CD4-positive, CD25-positive, alpha-beta regulatory T cell (primary cell): ENCODE results near the gene ABCB4. TPM values are rescaled to one million over a fixed set of nuclear protein-coding genes. Genes with fewer than 3 reads are reported as not detected.

Experiments
- ATAC-seq, 2 donors: fragments of 150-1000 bp; cut with Tn5 transposase; one replicate each; pipeline ENCODE4 v1.10.0; 2021; ENCODE audit warnings: low read depth in 2 of 2, moderate number of reproducible peaks in 2 of 2, moderate library complexity in 1 of 2
- DNase-seq, 3 donors: peaks; one replicate each; pipeline versions ENCODE4 v3.0.0 to v3.0.0-alpha.2; 2012 to 2022; ENCODE audit warnings: mixed read lengths in 1 of 3
- H3K27ac ChIP-seq: one replicate; pipeline ENCODE4 v1.7.0; 2013; ENCODE audit warnings: mild to moderate bottlenecking, low read length; ENCODE audit not compliant: insufficient read depth, poor library complexity, severe bottlenecking
- H3K27me3 ChIP-seq: one replicate; pipeline ENCODE4 v1.7.0; 2013; ENCODE audit warnings: low read length; ENCODE audit not compliant: control insufficient read depth, insufficient read depth
- H3K36me3 ChIP-seq: one replicate; pipeline ENCODE4 v1.7.0; 2013; ENCODE audit warnings: mild to moderate bottlenecking, low read length, moderate library complexity; ENCODE audit not compliant: control insufficient read depth, insufficient read depth
- H3K4me1 ChIP-seq: 2 replicates; pipeline ENCODE4 v1.7.0; 2013; ENCODE audit warnings: mild to moderate bottlenecking, low read length; ENCODE audit not compliant: insufficient read depth, control insufficient read depth, poor library complexity, severe bottlenecking
- H3K4me3 ChIP-seq: one replicate; pipeline ENCODE4 v1.7.0; 2013; ENCODE audit warnings: low read depth, mild to moderate bottlenecking, low read length, moderate library complexity
- H3K9me3 ChIP-seq, 2 experiments: 1 replicate in 1 of 2; 2 replicates in 1 of 2; pipeline ENCODE4 v1.7.0; 2013; ENCODE audit warnings: low read length in 2 of 2, mild to moderate bottlenecking in 1 of 2, moderate library complexity in 1 of 2; ENCODE audit not compliant: control insufficient read depth in 2 of 2
- H3K27ac Mint-ChIP-seq, 3 donors: one replicate each; pipeline ENCODE4 v1.8.0; 2020 to 2022; ENCODE audit warnings: mild to moderate bottlenecking in 3 of 3, mixed read lengths in 3 of 3, moderate library complexity in 2 of 3
- H3K27me3 Mint-ChIP-seq: one replicate; pipeline ENCODE4 v1.8.0; 2022; ENCODE audit warnings: mild to moderate bottlenecking, mixed read lengths
- H3K36me3 Mint-ChIP-seq: one replicate; pipeline ENCODE4 v1.8.0; 2020; ENCODE audit warnings: mixed read lengths
- H3K4me1 Mint-ChIP-seq, 4 donors: one replicate each; pipeline ENCODE4 v1.8.0; 2020 to 2022; ENCODE audit warnings: mixed read lengths in 4 of 4, mild to moderate bottlenecking in 1 of 4
- H3K4me3 Mint-ChIP-seq, 4 donors: one replicate each; pipeline ENCODE4 v1.8.0; 2020 to 2022; ENCODE audit warnings: mild to moderate bottlenecking in 4 of 4, mixed read lengths in 4 of 4, moderate library complexity in 3 of 4
- H3K9me3 Mint-ChIP-seq, 7 donors: one replicate each; pipeline ENCODE4 v1.8.0; 2020 to 2022; ENCODE audit warnings: mixed read lengths in 7 of 7, mild to moderate bottlenecking in 3 of 7, moderate library complexity in 2 of 7
- polyA plus RNA-seq, 4 donors: library from polyadenylated mRNA; unstranded; fragments of 300-500 nt; fragmentation: Illumina TruSeq; gene quantifications; one replicate each; pipeline ENCODE4 v1.2.3, GENCODE V29; 2021
- total RNA-seq: library from RNA; stranded (reverse); gene quantifications from one replicate; pipeline ENCODE4 v1.2.3, GENCODE V29; 2022

The ABCB4 gene
- total and polyA plus RNA-seq, 5 donors from 2014 or later: not detected

DNA sequence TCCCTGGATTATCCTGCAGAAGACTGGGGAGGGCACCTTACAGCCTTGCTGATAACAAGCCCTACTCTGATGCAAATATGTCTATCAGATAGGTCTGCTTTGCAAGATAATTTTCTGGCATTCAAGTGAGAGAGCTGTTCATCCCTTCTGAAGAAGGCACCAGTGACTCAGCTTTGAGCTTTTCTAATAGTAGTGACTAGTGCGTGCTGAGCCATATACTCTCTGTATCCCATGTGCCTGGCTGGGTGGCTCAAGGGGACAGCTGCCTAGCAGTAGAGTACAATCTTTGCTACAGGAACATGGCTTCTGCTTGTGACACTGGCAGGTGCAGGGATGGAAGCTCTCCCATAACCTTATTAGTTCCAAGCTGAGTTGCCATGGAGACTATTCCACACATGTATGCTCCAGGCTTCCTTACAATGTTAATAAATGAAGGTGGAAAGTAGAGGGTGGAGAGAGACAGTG is 35.0 kb upstream of the ABCB4 start:
- Mint-ChIP-seq H3K36me3 (no peaks in the 10 kb centered on the region), H3K27ac (no peak overlapping the region), H3K9me3 (peaks cover 0 to 1% (median 0%) of the 10 kb centered on the region in 7 donors), H3K4me3 (no peak overlapping the region), H3K27me3 (peaks cover 5% of the 10 kb centered on the region), H3K4me1 (no peaks in the 10 kb centered on the region)
- no peak for DNase-seq
- no peaks in the 10 kb centered on the region for H3K36me3 ChIP-seq
- no peaks in the 10 kb centered on the region for H3K27me3 ChIP-seq
- no peak for ATAC-seq
- no peaks in the 10 kb centered on the region for H3K9me3 ChIP-seq
- no peak overlapping the region for H3K27ac ChIP-seq
- H3K4me3 ChIP-seq: no peak overlapping the region
- no peaks in the 10 kb centered on the region for H3K4me1 ChIP-seq

DNA sequence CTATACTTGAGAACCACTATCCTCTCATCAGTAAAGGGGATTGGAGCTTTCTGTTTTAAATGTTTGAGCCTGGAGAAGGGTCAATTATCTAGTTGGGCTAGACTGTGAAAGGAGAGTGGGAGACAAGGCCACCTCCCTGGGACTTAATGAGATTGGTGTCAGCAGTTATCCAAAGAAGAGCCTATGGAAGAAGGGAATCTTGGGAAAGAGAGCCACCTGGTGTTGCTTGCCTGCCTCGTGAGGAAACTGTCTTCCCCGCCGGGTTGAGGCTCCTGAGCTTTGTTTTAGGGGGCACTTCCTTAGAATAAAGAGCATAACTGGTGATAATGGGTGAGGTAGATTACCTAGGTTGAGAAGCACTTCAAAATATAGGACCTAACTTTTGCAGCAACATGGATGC is 32.0 kb upstream of the ABCB4 start:
- no peaks in the 10 kb centered on the region for H3K9me3 Mint-ChIP-seq
- ATAC-seq (no peak), DNase-seq (no peak)
- Histone ChIP-seq H3K9me3 (no peaks in the 10 kb centered on the region), H3K4me3 (no peak overlapping the region), H3K36me3 (no peaks in the 10 kb centered on the region), H3K27ac (no peak overlapping the region), H3K4me1 (no peaks in the 10 kb centered on the region), H3K27me3 (no peaks in the 10 kb centered on the region)
- H3K27me3 Mint-ChIP-seq: peaks cover 5% of the 10 kb centered on the region
- H3K36me3 Mint-ChIP-seq: no peaks in the 10 kb centered on the region
- no peaks in the 10 kb centered on the region for H3K4me1 Mint-ChIP-seq
- no peak overlapping the region for H3K27ac Mint-ChIP-seq
- no peak overlapping the region for H3K4me3 Mint-ChIP-seq

GRCh38 chr7:87506246-87507180 is 31.0 kb upstream of the ABCB4 start:
- Histone ChIP-seq H3K27ac (no peak overlapping the region), H3K4me1 (no peaks in the 10 kb centered on the region), H3K36me3 (no peaks in the 10 kb centered on the region), H3K27me3 (no peaks in the 10 kb centered on the region), H3K9me3 (no peaks in the 10 kb centered on the region), H3K4me3 (no peak overlapping the region)
- Mint-ChIP-seq H3K9me3 (no peaks in the 10 kb centered on the region), H3K4me1 (no peaks in the 10 kb centered on the region), H3K36me3 (no peaks in the 10 kb centered on the region), H3K27ac (no peak overlapping the region), H3K4me3 (no peak overlapping the region), H3K27me3 (peaks cover 5% of the 10 kb centered on the region)
- no peak for ATAC-seq
- DNase-seq: no peak

GRCh38 chr7:87505557-87506245 is 30.2 kb upstream of the ABCB4 start:
- Histone ChIP-seq H3K4me1 (no peaks in the 10 kb centered on the region), H3K27me3 (no peaks in the 10 kb centered on the region), H3K27ac (no peak overlapping the region), H3K36me3 (no peaks in the 10 kb centered on the region), H3K9me3 (no peaks in the 10 kb centered on the region), H3K4me3 (no peak overlapping the region)
- no peak overlapping the region for H3K27ac Mint-ChIP-seq
- no peak for ATAC-seq
- H3K4me3 Mint-ChIP-seq: no peak overlapping the region
- no peaks in the 10 kb centered on the region for H3K9me3 Mint-ChIP-seq
- H3K4me1 Mint-ChIP-seq: no peaks in the 10 kb centered on the region
- DNase-seq: no peak
- H3K27me3 Mint-ChIP-seq: peaks cover 5% of the 10 kb centered on the region
- H3K36me3 Mint-ChIP-seq: no peaks in the 10 kb centered on the region

- peaks cover 5% of the 10 kb centered on the region for H3K27me3 Mint-ChIP-seq
- H3K36me3 Mint-ChIP-seq: no peaks in the 10 kb centered on the region
- no peak for ATAC-seq
- H3K36me3 ChIP-seq: no peaks in the 10 kb centered on the region
- no peaks in the 10 kb centered on the region for H3K4me1 Mint-ChIP-seq
- H3K27me3 ChIP-seq: no peaks in the 10 kb centered on the region
- no peak overlapping the region for H3K4me3 ChIP-seq
- H3K9me3 ChIP-seq: no peaks in the 10 kb centered on the region
- H3K9me3 Mint-ChIP-seq: no peaks in the 10 kb centered on the region
- no peaks in the 10 kb centered on the region for H3K4me1 ChIP-seq
- no peak overlapping the region for H3K27ac Mint-ChIP-seq
- no peak overlapping the region for H3K27ac ChIP-seq
- no peak overlapping the region for H3K4me3 Mint-ChIP-seq
- no peak for DNase-seq
Measured at GRCh38 chr7:87505122-87505521, 29.6 kb upstream of the ABCB4 start.

GRCh38 chr7:87499494-87499893 is 24.0 kb upstream of the ABCB4 start:
- H3K27me3 Mint-ChIP-seq: peaks cover 11% of the 10 kb centered on the region
- no peak overlapping the region for H3K27ac Mint-ChIP-seq
- H3K36me3 Mint-ChIP-seq: no peaks in the 10 kb centered on the region
- H3K27me3 ChIP-seq: no peaks in the 10 kb centered on the region
- no peaks in the 10 kb centered on the region for H3K4me1 ChIP-seq
- ATAC-seq: no peak
- peaks cover 0 to 4% (median 0%) of the 10 kb centered on the region in 7 donors for H3K9me3 Mint-ChIP-seq
- DNase-seq: no peak
- H3K36me3 ChIP-seq: no peaks in the 10 kb centered on the region
- H3K4me3 Mint-ChIP-seq: no peak overlapping the region
- H3K9me3 ChIP-seq: no peaks in the 10 kb centered on the region
- no peaks in the 10 kb centered on the region for H3K4me1 Mint-ChIP-seq
- H3K4me3 ChIP-seq: no peak overlapping the region
- H3K27ac ChIP-seq: no peak overlapping the region

GRCh38 chr7:87498893-87499292 is 23.4 kb upstream of the ABCB4 start:
- H3K36me3 ChIP-seq: no peaks in the 10 kb centered on the region
- DNase-seq (no peak), ATAC-seq (no peak)
- H3K27ac Mint-ChIP-seq: no peak overlapping the region
- H3K4me1 Mint-ChIP-seq: no peaks in the 10 kb centered on the region
- H3K9me3 Mint-ChIP-seq: peaks cover 0 to 4% (median 0%) of the 10 kb centered on the region in 7 donors
- H3K4me3 Mint-ChIP-seq: no peak overlapping the region
- no peaks in the 10 kb centered on the region for H3K4me1 ChIP-seq
- no peaks in the 10 kb centered on the region for H3K27me3 ChIP-seq
- no peak overlapping the region for H3K4me3 ChIP-seq
- H3K27ac ChIP-seq: no peak overlapping the region
- peaks cover 11% of the 10 kb centered on the region for H3K27me3 Mint-ChIP-seq
- no peaks in the 10 kb centered on the region for H3K36me3 Mint-ChIP-seq
- H3K9me3 ChIP-seq: no peaks in the 10 kb centered on the region
